ENCODE results near the gene HNRNPA3. TPM values are rescaled to one million over a fixed set of nuclear protein-coding genes. Genes with fewer than 3 reads are reported as not detected.

Gene HNRNPA3
- total and polyA plus RNA-seq, 10 of the 15 experiments (the other 5 are each of a cell fraction or from before 2014, with no cell fraction given), result 40.4 to 343 (median 206) TPM

DNA sequence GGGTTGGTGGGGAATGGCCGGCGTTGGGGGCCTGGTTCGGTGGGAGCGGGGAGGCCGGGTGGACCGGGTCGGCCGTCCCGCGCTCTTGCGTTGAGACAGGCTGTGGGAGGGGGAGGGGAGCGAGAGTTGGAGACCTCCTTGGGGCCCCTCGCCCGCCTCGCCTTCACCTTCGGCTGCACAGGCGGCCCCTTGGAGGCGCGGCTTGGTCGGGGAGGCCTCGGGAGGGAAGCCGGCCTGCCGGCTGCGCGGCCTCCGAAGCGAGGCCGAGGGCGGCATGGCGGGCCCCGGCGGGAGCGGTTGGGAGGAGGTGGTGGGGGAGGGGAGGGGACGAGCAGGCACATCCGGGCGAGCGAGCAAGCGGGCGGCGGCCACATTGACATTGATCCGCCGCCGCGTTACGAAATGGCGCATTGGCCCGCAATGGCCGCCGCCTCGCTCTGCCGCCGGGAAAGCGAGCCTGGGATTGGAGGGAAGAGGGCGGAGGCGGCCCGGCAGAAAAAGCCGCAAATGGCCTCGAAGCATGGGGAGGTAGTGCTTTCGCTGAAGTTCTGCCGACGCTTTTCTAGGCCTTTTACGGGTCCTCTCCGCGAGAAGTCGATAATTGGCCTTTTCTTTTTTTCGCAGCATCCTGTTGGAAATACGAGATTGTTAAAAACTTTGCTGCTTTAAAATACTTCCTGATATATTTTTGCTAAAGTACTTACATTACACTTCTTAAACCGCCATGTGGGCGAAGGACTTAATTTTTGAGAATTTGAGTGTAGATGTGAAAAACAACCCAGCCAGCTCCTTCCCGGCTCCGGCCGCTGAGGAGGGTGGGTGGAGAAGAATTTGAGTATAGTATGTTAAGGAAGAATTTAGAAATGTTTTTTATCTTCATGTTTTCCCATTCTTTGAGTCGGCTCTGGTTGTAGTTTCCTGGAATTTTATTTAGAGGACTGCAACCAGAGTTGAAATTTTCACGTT is 580 bp downstream of the HNRNPA3 start (continued):
- TF ChIP-seq RCOR1 (conservative IDR thresholded peaks at IDR 0.05; ENCODE audit: low read depth, low read length), result no peak
- TF ChIP-seq, protein P1, sequence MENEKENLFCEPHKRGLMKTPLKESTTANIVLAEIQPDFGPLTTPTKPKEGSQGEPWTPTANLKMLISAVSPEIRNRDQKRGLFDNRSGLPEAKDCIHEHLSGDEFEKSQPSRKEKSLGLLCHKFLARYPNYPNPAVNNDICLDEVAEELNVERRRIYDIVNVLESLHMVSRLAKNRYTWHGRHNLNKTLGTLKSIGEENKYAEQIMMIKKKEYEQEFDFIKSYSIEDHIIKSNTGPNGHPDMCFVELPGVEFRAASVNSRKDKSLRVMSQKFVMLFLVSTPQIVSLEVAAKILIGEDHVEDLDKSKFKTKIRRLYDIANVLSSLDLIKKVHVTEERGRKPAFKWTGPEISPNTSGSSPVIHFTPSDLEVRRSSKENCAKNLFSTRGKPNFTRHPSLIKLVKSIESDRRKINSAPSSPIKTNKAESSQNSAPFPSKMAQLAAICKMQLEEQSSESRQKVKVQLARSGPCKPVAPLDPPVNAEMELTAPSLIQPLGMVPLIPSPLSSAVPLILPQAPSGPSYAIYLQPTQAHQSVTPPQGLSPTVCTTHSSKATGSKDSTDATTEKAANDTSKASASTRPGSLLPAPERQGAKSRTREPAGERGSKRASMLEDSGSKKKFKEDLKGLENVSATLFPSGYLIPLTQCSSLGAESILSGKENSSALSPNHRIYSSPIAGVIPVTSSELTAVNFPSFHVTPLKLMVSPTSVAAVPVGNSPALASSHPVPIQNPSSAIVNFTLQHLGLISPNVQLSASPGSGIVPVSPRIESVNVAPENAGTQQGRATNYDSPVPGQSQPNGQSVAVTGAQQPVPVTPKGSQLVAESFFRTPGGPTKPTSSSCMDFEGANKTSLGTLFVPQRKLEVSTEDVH (IDR thresholded peaks at IDR 0.05; ENCODE audit: low read depth, partially characterized antibody), result no peak
- TF ChIP-seq, protein P2, sequence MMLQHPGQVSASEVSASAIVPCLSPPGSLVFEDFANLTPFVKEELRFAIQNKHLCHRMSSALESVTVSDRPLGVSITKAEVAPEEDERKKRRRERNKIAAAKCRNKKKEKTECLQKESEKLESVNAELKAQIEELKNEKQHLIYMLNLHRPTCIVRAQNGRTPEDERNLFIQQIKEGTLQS (IDR thresholded peaks at IDR 0.05; ENCODE audit: borderline replicate concordance, extremely low read depth, low read depth, low read length), result no peak
- TF ChIP-seq HDAC6 (IDR thresholded peaks at IDR 0.05; ENCODE audit: unreplicated experiment), result peak; percentile 50
- peak; percentile 85; the same call in 1 of the 2 replicates for TF ChIP-seq SMARCA5 (IDR thresholded peaks at IDR 0.05)
- 0 out of 2 replicates have a peak, but pooled peaks have one; percentile 21 for TF ChIP-seq HCFC1 (IDR thresholded peaks at IDR 0.05; ENCODE audit: low read length)
- TF ChIP-seq YBX1 (IDR thresholded peaks at IDR 0.05), result no peak
- 0 out of 2 replicates have a peak, but pooled peaks have one; percentile 58 for TF ChIP-seq GATAD2B (conservative IDR thresholded peaks at IDR 0.05; ENCODE audit: low read depth)
- no peak for TF ChIP-seq KDM1A (IDR thresholded peaks at IDR 0.05; ENCODE audit: borderline replicate concordance)
- TF ChIP-seq TCF7 (IDR thresholded peaks at IDR 0.05; ENCODE audit: borderline replicate concordance), result no peak
- TF ChIP-seq, protein P3, sequence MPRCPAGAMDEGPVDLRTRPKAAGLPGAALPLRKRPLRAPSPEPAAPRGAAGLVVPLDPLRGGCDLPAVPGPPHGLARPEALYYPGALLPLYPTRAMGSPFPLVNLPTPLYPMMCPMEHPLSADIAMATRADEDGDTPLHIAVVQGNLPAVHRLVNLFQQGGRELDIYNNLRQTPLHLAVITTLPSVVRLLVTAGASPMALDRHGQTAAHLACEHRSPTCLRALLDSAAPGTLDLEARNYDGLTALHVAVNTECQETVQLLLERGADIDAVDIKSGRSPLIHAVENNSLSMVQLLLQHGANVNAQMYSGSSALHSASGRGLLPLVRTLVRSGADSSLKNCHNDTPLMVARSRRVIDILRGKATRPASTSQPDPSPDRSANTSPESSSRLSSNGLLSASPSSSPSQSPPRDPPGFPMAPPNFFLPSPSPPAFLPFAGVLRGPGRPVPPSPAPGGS (IDR thresholded peaks at IDR 0.05; ENCODE audit: borderline replicate concordance, insufficient read depth, low read depth, low read length, poor library complexity, severe bottlenecking), result no peak
- TF ChIP-seq, protein P4, sequence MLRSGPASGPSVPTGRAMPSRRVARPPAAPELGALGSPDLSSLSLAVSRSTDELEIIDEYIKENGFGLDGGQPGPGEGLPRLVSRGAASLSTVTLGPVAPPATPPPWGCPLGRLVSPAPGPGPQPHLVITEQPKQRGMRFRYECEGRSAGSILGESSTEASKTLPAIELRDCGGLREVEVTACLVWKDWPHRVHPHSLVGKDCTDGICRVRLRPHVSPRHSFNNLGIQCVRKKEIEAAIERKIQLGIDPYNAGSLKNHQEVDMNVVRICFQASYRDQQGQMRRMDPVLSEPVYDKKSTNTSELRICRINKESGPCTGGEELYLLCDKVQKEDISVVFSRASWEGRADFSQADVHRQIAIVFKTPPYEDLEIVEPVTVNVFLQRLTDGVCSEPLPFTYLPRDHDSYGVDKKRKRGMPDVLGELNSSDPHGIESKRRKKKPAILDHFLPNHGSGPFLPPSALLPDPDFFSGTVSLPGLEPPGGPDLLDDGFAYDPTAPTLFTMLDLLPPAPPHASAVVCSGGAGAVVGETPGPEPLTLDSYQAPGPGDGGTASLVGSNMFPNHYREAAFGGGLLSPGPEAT (IDR thresholded peaks at IDR 0.05; ENCODE audit: low read depth), result no peak
- TF ChIP-seq, protein P5, sequence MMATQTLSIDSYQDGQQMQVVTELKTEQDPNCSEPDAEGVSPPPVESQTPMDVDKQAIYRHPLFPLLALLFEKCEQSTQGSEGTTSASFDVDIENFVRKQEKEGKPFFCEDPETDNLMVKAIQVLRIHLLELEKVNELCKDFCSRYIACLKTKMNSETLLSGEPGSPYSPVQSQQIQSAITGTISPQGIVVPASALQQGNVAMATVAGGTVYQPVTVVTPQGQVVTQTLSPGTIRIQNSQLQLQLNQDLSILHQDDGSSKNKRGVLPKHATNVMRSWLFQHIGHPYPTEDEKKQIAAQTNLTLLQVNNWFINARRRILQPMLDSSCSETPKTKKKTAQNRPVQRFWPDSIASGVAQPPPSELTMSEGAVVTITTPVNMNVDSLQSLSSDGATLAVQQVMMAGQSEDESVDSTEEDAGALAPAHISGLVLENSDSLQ (IDR thresholded peaks at IDR 0.05), result peak; percentile 42; the same call in 1 of the 2 replicates
- no peak for TF ChIP-seq ZNF274 (IDR thresholded peaks at IDR 0.05; ENCODE audit: insufficient read depth, insufficient read length)
- TF ChIP-seq TBL1XR1 (IDR thresholded peaks at IDR 0.05; ENCODE audit: low read depth, low read length), result no peak
- TF ChIP-seq CBX3 (IDR thresholded peaks at IDR 0.05; ENCODE audit: borderline replicate concordance, low read depth), result no peak
- no peak for TF ChIP-seq SIX5 (IDR thresholded peaks at IDR 0.05; ENCODE audit: low read depth, low read length, severe bottlenecking)
- no peak for TF ChIP-seq NFXL1 (IDR thresholded peaks at IDR 0.05; ENCODE audit: borderline replicate concordance)
- TF ChIP-seq NRF1 (conservative IDR thresholded peaks at IDR 0.05; ENCODE audit: low read depth, low read length), result no peak
- TF ChIP-seq MYC (IDR thresholded peaks at IDR 0.05; ENCODE audit: insufficient read depth, insufficient read length, insufficient replicate concordance, low read length, severe bottlenecking), result peak; percentile 88
- TF ChIP-seq HDGF (IDR thresholded peaks at IDR 0.05), result no peak
- peak; percentile 80; the same call in 1 of the 2 replicates for TF ChIP-seq RB1 (IDR thresholded peaks at IDR 0.05; ENCODE audit: borderline replicate concordance)
